K562 (cell line): ENCODE measurements around the gene ARHGEF4.

ENCODE experiments used
- ATF3 ChIP-seq, 2 experiments: fragments of 450-650 bp in 1 of 2; sonication (generic) in 1 of 2; formaldehyde crosslinking in 1 of 2; IDR thresholded peaks in 1 of 2; conservative IDR thresholded peaks in 1 of 2; 2 replicates each; pipeline versions ENCODE4 v1.6.1 to v1.8.1; 2016 to 2023; ENCODE audit warnings: mild to moderate bottlenecking in 2 of 2, moderate library complexity in 2 of 2, inconsistent platforms in 1 of 2, missing genetic modification reagents in 1 of 2
- CBX5 ChIP-seq: IDR thresholded peaks from 2 replicates; pipeline ENCODE4 v1.6.1; 2014; ENCODE audit warnings: low read depth, borderline replicate concordance
- CTCF ChIP-seq, 3 experiments: IDR thresholded peaks in 2 of 3; conservative IDR thresholded peaks in 1 of 3; 2 replicates each; pipeline ENCODE4 v1.5.1; 2011 to 2012; ENCODE audit warnings: low read length in 3 of 3, mild to moderate bottlenecking in 3 of 3, control low read depth in 2 of 3, improper control_type of control experiment in 1 of 3, inconsistent platforms in 1 of 3, low read depth in 1 of 3, mixed read lengths in 1 of 3, moderate library complexity in 1 of 3; ENCODE audit not compliant: insufficient read depth in 2 of 3
- MTA3 ChIP-seq: fragments of 450-650 bp; formaldehyde crosslinking; IDR thresholded peaks from 2 replicates; pipeline ENCODE4 v1.6.1; 2017; ENCODE audit warnings: mild to moderate bottlenecking, borderline replicate concordance
- MYC ChIP-seq, 2 experiments: fragments of 250-450 bp in 1 of 2; sonication (Bioruptor Pico) in 1 of 2; IDR thresholded peaks; 2 replicates each; pipeline versions ENCODE4 v1.5.1 to v1.6.1; 2012 to 2021; ENCODE audit warnings: low read depth in 2 of 2, borderline replicate concordance in 1 of 2, improper control_type of control experiment in 1 of 2, low read length in 1 of 2, mild to moderate bottlenecking in 1 of 2, moderate library complexity in 1 of 2
- POLR2A ChIP-seq: fragments of 450-650 bp; conservative IDR thresholded peaks from 2 replicates; pipeline ENCODE4 v1.6.1; 2016
- SMARCB1 ChIP-seq: IDR thresholded peaks from 2 replicates; pipeline ENCODE4 v1.6.1; 2011; ENCODE audit warnings: improper control_type of control experiment, low read depth; ENCODE audit not compliant: insufficient read length
- SP1 ChIP-seq: sonication (generic); formaldehyde crosslinking; IDR thresholded peaks from 2 replicates; pipeline ENCODE4 v1.8.1; 2022; ENCODE audit warnings: mild to moderate bottlenecking, missing genetic modification reagents
- ZBTB33 ChIP-seq: sonication (generic); formaldehyde crosslinking; IDR thresholded peaks from 2 replicates; pipeline ENCODE4 v1.8.1; 2023; ENCODE audit warnings: mild to moderate bottlenecking, missing genetic modification reagents
- ZKSCAN3 ChIP-seq: fragments of 250-450 bp; sonication (Bioruptor Pico); IDR thresholded peaks from 2 replicates; pipeline ENCODE4 v1.4.0; 2020
- ZKSCAN8 ChIP-seq: fragments of 200-800 bp; sonication (Bioruptor generic); IDR thresholded peaks from 2 replicates; pipeline ENCODE4 v1.6.1; 2016; ENCODE audit warnings: missing genetic modification characterization, missing compliant biosample characterization
- TF ChIP-seq, protein P1 (sequence below), 2 experiments: fragments of 200-800 bp in 1 of 2; sonication (Bioruptor generic) in 1 of 2; sonication (generic) in 1 of 2; formaldehyde crosslinking in 1 of 2; IDR thresholded peaks in 1 of 2; conservative IDR thresholded peaks in 1 of 2; 2 replicates each; pipeline versions ENCODE4 v1.5.0 to v1.6.1; 2016 to 2020; ENCODE audit warnings: missing compliant biosample characterization in 1 of 2, missing genetic modification characterization in 1 of 2, missing genetic modification reagents in 1 of 2
- TF ChIP-seq, protein P2 (sequence below), 2 experiments: fragments of 450-650 bp; formaldehyde crosslinking in 1 of 2; IDR thresholded peaks; 2 replicates each; pipeline versions ENCODE4 v1.4.0 to v1.6.1; 2014 to 2020; ENCODE audit warnings: mild to moderate bottlenecking in 2 of 2, borderline replicate concordance in 1 of 2, low read depth in 1 of 2

GRCh38 chr2:131038258-131039100 lies 201.8 kb downstream of the ARHGEF4 start:
- TF ChIP-seq CTCF (IDR thresholded peaks at IDR 0.05 in 2 of 3, conservative IDR thresholded peaks at IDR 0.05 in 1 of 3; ENCODE audit: insufficient read depth in 2 of 3, low read depth in 1 of 3, low read length in 3 of 3), result no peak
- TF ChIP-seq MTA3, result no peak
- no peak for TF ChIP-seq ZKSCAN8 (CRISPR knock-in tag)
- TF ChIP-seq ZBTB33, result no peak
- TF ChIP-seq ATF3 (IDR thresholded peaks at IDR 0.05), result no peak
- no peak for TF ChIP-seq ATF3 (CRISPR knock-in tag; conservative IDR thresholded peaks at IDR 0.05)
- no peak for TF ChIP-seq ZKSCAN3 (CRISPR knock-in tag)
- TF ChIP-seq SP1 (CRISPR knock-in tag), result no peak
- no peak for TF ChIP-seq SMARCB1
- no peak for TF ChIP-seq CBX5
- TF ChIP-seq, protein P1, sequence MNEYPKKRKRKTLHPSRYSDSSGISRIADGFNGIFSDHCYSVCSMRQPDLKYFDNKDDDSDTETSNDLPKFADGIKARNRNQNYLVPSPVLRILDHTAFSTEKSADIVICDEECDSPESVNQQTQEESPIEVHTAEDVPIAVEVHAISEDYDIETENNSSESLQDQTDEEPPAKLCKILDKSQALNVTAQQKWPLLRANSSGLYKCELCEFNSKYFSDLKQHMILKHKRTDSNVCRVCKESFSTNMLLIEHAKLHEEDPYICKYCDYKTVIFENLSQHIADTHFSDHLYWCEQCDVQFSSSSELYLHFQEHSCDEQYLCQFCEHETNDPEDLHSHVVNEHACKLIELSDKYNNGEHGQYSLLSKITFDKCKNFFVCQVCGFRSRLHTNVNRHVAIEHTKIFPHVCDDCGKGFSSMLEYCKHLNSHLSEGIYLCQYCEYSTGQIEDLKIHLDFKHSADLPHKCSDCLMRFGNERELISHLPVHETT (CRISPR knock-in tag; conservative IDR thresholded peaks at IDR 0.05 in 1 of 2, IDR thresholded peaks at IDR 0.05 in 1 of 2), result no peak
- TF ChIP-seq POLR2A, result no peak
- TF ChIP-seq, protein P2, sequence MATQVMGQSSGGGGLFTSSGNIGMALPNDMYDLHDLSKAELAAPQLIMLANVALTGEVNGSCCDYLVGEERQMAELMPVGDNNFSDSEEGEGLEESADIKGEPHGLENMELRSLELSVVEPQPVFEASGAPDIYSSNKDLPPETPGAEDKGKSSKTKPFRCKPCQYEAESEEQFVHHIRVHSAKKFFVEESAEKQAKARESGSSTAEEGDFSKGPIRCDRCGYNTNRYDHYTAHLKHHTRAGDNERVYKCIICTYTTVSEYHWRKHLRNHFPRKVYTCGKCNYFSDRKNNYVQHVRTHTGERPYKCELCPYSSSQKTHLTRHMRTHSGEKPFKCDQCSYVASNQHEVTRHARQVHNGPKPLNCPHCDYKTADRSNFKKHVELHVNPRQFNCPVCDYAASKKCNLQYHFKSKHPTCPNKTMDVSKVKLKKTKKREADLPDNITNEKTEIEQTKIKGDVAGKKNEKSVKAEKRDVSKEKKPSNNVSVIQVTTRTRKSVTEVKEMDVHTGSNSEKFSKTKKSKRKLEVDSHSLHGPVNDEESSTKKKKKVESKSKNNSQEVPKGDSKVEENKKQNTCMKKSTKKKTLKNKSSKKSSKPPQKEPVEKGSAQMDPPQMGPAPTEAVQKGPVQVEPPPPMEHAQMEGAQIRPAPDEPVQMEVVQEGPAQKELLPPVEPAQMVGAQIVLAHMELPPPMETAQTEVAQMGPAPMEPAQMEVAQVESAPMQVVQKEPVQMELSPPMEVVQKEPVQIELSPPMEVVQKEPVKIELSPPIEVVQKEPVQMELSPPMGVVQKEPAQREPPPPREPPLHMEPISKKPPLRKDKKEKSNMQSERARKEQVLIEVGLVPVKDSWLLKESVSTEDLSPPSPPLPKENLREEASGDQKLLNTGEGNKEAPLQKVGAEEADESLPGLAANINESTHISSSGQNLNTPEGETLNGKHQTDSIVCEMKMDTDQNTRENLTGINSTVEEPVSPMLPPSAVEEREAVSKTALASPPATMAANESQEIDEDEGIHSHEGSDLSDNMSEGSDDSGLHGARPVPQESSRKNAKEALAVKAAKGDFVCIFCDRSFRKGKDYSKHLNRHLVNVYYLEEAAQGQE (IDR thresholded peaks at IDR 0.05; ENCODE audit: borderline replicate concordance), result no peak
- TF ChIP-seq, protein P2 (CRISPR knock-in tag; IDR thresholded peaks at IDR 0.05; ENCODE audit: low read depth), result no peak
- no peak for TF ChIP-seq MYC (IDR thresholded peaks at IDR 0.05; ENCODE audit: low read depth, low read length)
- no peak for TF ChIP-seq MYC (CRISPR knock-in tag; IDR thresholded peaks at IDR 0.05; ENCODE audit: borderline replicate concordance, low read depth)
